K562 (cell line): ENCODE data around the gene TEAD4. TPM values are rescaled to one million over a fixed set of nuclear protein-coding genes. Genes with fewer than 3 reads are reported as not detected.
"Not testable (repeated sequence)": the region's sequence is repeated elsewhere in the genome, so short reads cannot be mapped to it uniquely, and the experiment has no call there.

Experiments
- ATAC-seq: fragments of 200-7000 bp; cut with Tn5 transposase; 3 replicates; pipeline ENCODE4 v1.9.1; 2020; ENCODE audit warnings: moderate library complexity
- BruUV-seq: library from RNA; stranded (reverse); fragments of 400-500 nt; replicated peaks from 2 replicates; lab custom pipeline; 2021; lab: Mats Ljungman, UMichigan
- CTCF ChIA-PET: fragments of 300-600 bp; formaldehyde crosslinking; extraction: SDS; loops from one replicate; lab custom pipeline; 2021; ENCODE audit warnings: low intra/inter-chr PET ratio; lab: Yijun Ruan, JAX
- POLR2A ChIA-PET: fragments of 300-600, 350-650 bp; sonication (Branson Sonifier 250); formaldehyde crosslinking; extraction: SDS; loops from one replicate; lab custom pipeline; 2021; ENCODE audit warnings: antibody characterized with exemption, inconsistent platforms; lab: Yijun Ruan, JAX
- DNase-seq, 4 experiments: peaks; one replicate each; pipeline versions ENCODE4 v3.0.0 to v3.0.0-alpha.2; 2011 to 2018; ENCODE audit warnings: low spot score in 3 of 4, mixed read lengths in 3 of 4; ENCODE audit errors: extremely low read depth in 1 of 4
- FAIRE-seq: peaks from 2 replicates; lab custom pipeline; 2011; peaks lifted over from hg19 to GRCh38; lab: Jason Lieb, UNC
- H2AFZ ChIP-seq: 2 replicates; pipeline ENCODE4 v1.6.0; 2011; ENCODE audit warnings: low read depth, low read length, control low read depth, inconsistent platforms
- H3K27ac ChIP-seq: fragments of 200-600 bp; 3 replicates; pipeline ENCODE4 v1.8.0; 2011; ENCODE audit warnings: low read depth, mild to moderate bottlenecking, control low read depth, inconsistent platforms, low read length, moderate library complexity, mixed read lengths; ENCODE audit errors: extremely low read depth
- H3K27me3 ChIP-seq, 2 experiments: fragments of 300-600 bp in 1 of 2; 2 replicates in 1 of 2; 3 replicates in 1 of 2; pipeline versions ENCODE4 v1.6.0 to v1.8.0; 2011; ENCODE audit warnings: inconsistent platforms in 2 of 2, low read length in 2 of 2, mild to moderate bottlenecking in 1 of 2, mixed read lengths in 1 of 2, moderate library complexity in 1 of 2; ENCODE audit not compliant: control insufficient read depth in 2 of 2, insufficient read depth in 2 of 2
- H3K36me3 ChIP-seq: fragments of 300-600 bp; 3 replicates; pipeline ENCODE4 v1.8.0; 2011; ENCODE audit warnings: mild to moderate bottlenecking, low read length, inconsistent platforms; ENCODE audit not compliant: control insufficient read depth, insufficient read depth
- H3K4me1 ChIP-seq, 2 experiments: fragments of 200-600 bp in 1 of 2; replicated peaks in 1 of 2; 2 replicates in 1 of 2; 3 replicates in 1 of 2; pipeline versions ENCODE4 v1.5.1 to v1.8.0; 2011; ENCODE audit warnings: inconsistent platforms in 2 of 2, low read length in 2 of 2, mild to moderate bottlenecking in 1 of 2, mixed read lengths in 1 of 2, moderate library complexity in 1 of 2; ENCODE audit not compliant: control insufficient read depth in 2 of 2, insufficient read depth in 2 of 2
- H3K4me2 ChIP-seq: 2 replicates; pipeline ENCODE4 v1.6.1; 2011; ENCODE audit warnings: low read length, control low read depth, inconsistent platforms, mixed read lengths; ENCODE audit not compliant: insufficient read depth
- H3K4me3 ChIP-seq: fragments of 200-600 bp; sonication (generic), shearing (Covaris generic); 2 replicates; pipeline ENCODE4 v1.5.1; 2016; ENCODE audit warnings: control low read depth, inconsistent platforms
- H3K79me2 ChIP-seq: fragments of 200-600 bp; 3 replicates; pipeline ENCODE4 v1.8.0; 2011; ENCODE audit warnings: low read length, inconsistent platforms; ENCODE audit not compliant: control insufficient read depth, insufficient read depth
- H3K9ac ChIP-seq, 2 experiments: 2 replicates each; pipeline versions ENCODE4 v1.6.0 to v1.6.1; 2011; ENCODE audit warnings: low read depth in 2 of 2, low read length in 2 of 2, control low read depth in 1 of 2, inconsistent platforms in 1 of 2, mild to moderate bottlenecking in 1 of 2, mixed read lengths in 1 of 2; ENCODE audit not compliant: insufficient read depth in 1 of 2
- H3K9me1 ChIP-seq: one replicate; pipeline ENCODE4 v1.6.0; 2011; ENCODE audit warnings: inconsistent platforms, mild to moderate bottlenecking, low read length, moderate library complexity; ENCODE audit not compliant: control insufficient read depth, insufficient read depth
- H3K9me3 ChIP-seq: replicated peaks from 2 replicates; pipeline ENCODE4 v1.5.1; 2011; ENCODE audit warnings: low read depth, low read length, inconsistent platforms; ENCODE audit not compliant: control insufficient read depth, insufficient read depth
- H4K20me1 ChIP-seq: replicated peaks from 2 replicates; pipeline ENCODE4 v1.6.1; 2011; ENCODE audit warnings: low read length, inconsistent platforms, mixed read lengths; ENCODE audit not compliant: control insufficient read depth, insufficient read depth
- ARHGAP35 ChIP-seq: fragments of 450-650 bp; IDR thresholded peaks from 2 replicates; pipeline ENCODE4 v1.6.1; 2018; ENCODE audit not compliant: partially characterized antibody
- BRCA1 ChIP-seq, 2 experiments: fragments of 450-650 bp in 1 of 2; sonication (generic) in 1 of 2; formaldehyde crosslinking in 1 of 2; IDR thresholded peaks; 2 replicates each; pipeline versions ENCODE4 v1.5.0 to v1.6.1; 2017 to 2020; ENCODE audit warnings: mild to moderate bottlenecking in 1 of 2, missing genetic modification reagents in 1 of 2
- CTBP1 ChIP-seq: fragments of 450-650 bp; IDR thresholded peaks from 2 replicates; pipeline ENCODE4 v1.6.1; 2016; ENCODE audit warnings: borderline replicate concordance
- ELF1 ChIP-seq: fragments of 200-800 bp; sonication (Bioruptor generic); IDR thresholded peaks from 2 replicates; pipeline ENCODE4 v1.6.1; 2016; ENCODE audit warnings: missing genetic modification characterization, missing compliant biosample characterization
- HNRNPL ChIP-seq: fragments of 200-400 bp; formaldehyde crosslinking; IDR thresholded peaks from 2 replicates; pipeline ENCODE4 v1.6.1; 2017; ENCODE audit warnings: low read depth, mild to moderate bottlenecking, low read length
- KLF1 ChIP-seq: fragments of 450-650 bp; IDR thresholded peaks from 2 replicates; pipeline ENCODE4 v1.6.1; 2016; ENCODE audit warnings: missing genetic modification characterization, missing compliant biosample characterization
- RBM25 ChIP-seq: fragments of 200-400 bp; formaldehyde crosslinking; IDR thresholded peaks from 2 replicates; pipeline ENCODE4 v1.6.1; 2018; ENCODE audit warnings: low read length, low read depth, moderate library complexity; ENCODE audit not compliant: severe bottlenecking
- SMC3 ChIP-seq: conservative IDR thresholded peaks from 2 replicates; pipeline ENCODE4 v1.6.1; 2011; ENCODE audit warnings: low read depth, low read length, improper control_type of control experiment; ENCODE audit not compliant: insufficient read depth
- SRF ChIP-seq, 2 experiments: fragments of 250-450, 450-650 bp in 1 of 2; sonication (Bioruptor Pico) in 1 of 2; sonication (generic) in 1 of 2; formaldehyde crosslinking; IDR thresholded peaks; 2 replicates each; pipeline versions ENCODE4 v1.5.0 to v1.5.1; 2020 to 2022; ENCODE audit warnings: mild to moderate bottlenecking in 1 of 2, missing genetic modification reagents in 1 of 2
- TEAD2 ChIP-seq: fragments of 450-650 bp; IDR thresholded peaks from 2 replicates; pipeline ENCODE4 v1.6.1; 2016; ENCODE audit warnings: missing genetic modification characterization, control low read depth, missing compliant biosample characterization
- TFAM ChIP-seq: fragments of 250-450 bp; sonication (Bioruptor Pico); conservative IDR thresholded peaks from 2 replicates; pipeline ENCODE4 v1.5.0; 2021; ENCODE audit warnings: mild to moderate bottlenecking, moderate library complexity
- ZC3H8 ChIP-seq: fragments of 450-650 bp; IDR thresholded peaks from 2 replicates; pipeline ENCODE4 v1.6.1; 2017
- ZFP36 ChIP-seq: fragments of 150-350 bp; IDR thresholded peaks from 2 replicates; pipeline ENCODE4 v1.6.1; 2018; ENCODE audit warnings: low read length, low read depth; ENCODE audit not compliant: partially characterized antibody
- ZNF436 ChIP-seq: fragments of 250-450, 450-650 bp; sonication (Bioruptor Pico); formaldehyde crosslinking; IDR thresholded peaks from 2 replicates; pipeline ENCODE4 v1.7.0; 2020; ENCODE audit warnings: mild to moderate bottlenecking
- ZNF707 ChIP-seq: fragments of 250-450 bp; sonication (Bioruptor Pico); conservative IDR thresholded peaks from 2 replicates; pipeline ENCODE4 v1.8.0; 2022; ENCODE audit warnings: inconsistent platforms, mild to moderate bottlenecking, moderate library complexity
- WGBS: fragments of 100-300 bp; shearing (Covaris generic); methylation state at CpG from one replicate; pipeline ENCODE4 v1.1.6; 2016; ENCODE audit warnings: low coverage, mixed read lengths; ENCODE audit not compliant: insufficient coverage; ENCODE audit errors: missing lambda C conversion rate; 5-methylcytosine and 5-hydroxymethylcytosine counted together
- in situ Hi-C: fragments of 300-500 bp; cut with MboI; formaldehyde crosslinking; loops from 4 replicates; pipeline ENCODE4 v1.15.0; 2018; ENCODE audit warnings: inconsistent platforms, mixed read lengths
- intact Hi-C: fragments of 100-400 bp; cut with micrococcal nuclease; formaldehyde crosslinking; loops from 2 replicates; pipeline ENCODE4 v1.14.2; 2022
- polyA plus RNA-seq, 8 experiments: library from polyadenylated mRNA; depleted of rRNA in 4 of 8; stranded (reverse) in 5 of 8; unstranded in 3 of 8; fragments of >200 nt; fragmentation: Nextera tagmentation in 2 of 8; fragmentation: Illumina TruSeq in 1 of 8; extraction: Ambion mirVana in 2 of 8; extraction: Trizol in 1 of 8; gene quantifications; 2 replicates each; pipeline versions ENCODE4 v1.2.1 to v1.2.3, GENCODE V29; 2011 to 2014; ENCODE audit warnings: inconsistent platforms in 1 of 8, missing spikeins in 1 of 8
- total RNA-seq, 7 experiments: library from RNA; depleted of rRNA in 6 of 7; stranded (reverse); fragments of >200 nt in 6 of 7; fragmentation: Illumina TruSeq in 2 of 7; extraction: Trizol in 2 of 7; gene quantifications; 2 replicates each; pipeline versions ENCODE4 v1.2.1 to v1.2.3, GENCODE V29; 2011 to 2021; ENCODE audit warnings: low replicate concordance in 1 of 7
- TF ChIP-seq, protein P1 (sequence below): fragments of 250-450 bp; sonication (Bioruptor Pico); IDR thresholded peaks from 2 replicates; pipeline ENCODE4 v1.8.0; 2022; ENCODE audit warnings: moderate library complexity, mild to moderate bottlenecking, inconsistent platforms

The TEAD4 gene
- total and polyA plus RNA-seq, 9 of the 15 experiments (the other 6 are each of a cell fraction or from before 2014, with no cell fraction given): 0.82 to 40.0 (median 17.0) TPM

DNA sequence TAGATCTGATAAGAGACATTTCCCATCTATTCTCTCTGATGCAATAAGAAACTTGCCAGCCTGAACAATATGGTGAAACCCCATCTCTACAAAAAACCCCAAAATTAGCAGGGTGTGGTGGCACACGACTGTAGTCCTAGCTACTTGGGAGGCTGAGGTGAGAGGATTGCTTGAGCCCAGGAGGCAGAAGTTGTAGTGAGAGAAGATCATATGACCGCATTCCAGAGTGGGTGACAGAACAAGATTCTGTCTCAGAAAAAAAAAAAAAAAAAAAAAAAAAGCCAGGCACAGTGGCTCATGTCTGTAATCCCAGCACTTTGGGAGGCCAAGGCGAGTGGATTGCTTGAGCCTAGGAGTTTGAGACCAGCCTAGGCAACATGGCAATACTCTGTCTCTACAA, 106.6 kb downstream of the TEAD4 start:
- CTCF ChIA-PET, H3K27ac ChIP-seq, FAIRE-seq, H3K36me3 ChIP-seq, intact Hi-C loops, H2AFZ ChIP-seq, POLR2A ChIA-PET, H3K9ac ChIP-seq, DNase-seq, in situ Hi-C loops, H3K4me1 ChIP-seq, H4K20me1 ChIP-seq, H3K4me2 ChIP-seq, H3K4me3 ChIP-seq, H3K79me2 ChIP-seq, BruUV-seq, H3K9me3 ChIP-seq, H3K9me1 ChIP-seq, ATAC-seq: not testable (repeated sequence)
- WGBS: 0% methylated on average over 2 of the region's 3 CpGs
- peaks cover 2 to 14% of the 10 kb centered on the region in 2 experiments; a peak in 3 of 5 replicates for H3K27me3 ChIP-seq

DNA sequence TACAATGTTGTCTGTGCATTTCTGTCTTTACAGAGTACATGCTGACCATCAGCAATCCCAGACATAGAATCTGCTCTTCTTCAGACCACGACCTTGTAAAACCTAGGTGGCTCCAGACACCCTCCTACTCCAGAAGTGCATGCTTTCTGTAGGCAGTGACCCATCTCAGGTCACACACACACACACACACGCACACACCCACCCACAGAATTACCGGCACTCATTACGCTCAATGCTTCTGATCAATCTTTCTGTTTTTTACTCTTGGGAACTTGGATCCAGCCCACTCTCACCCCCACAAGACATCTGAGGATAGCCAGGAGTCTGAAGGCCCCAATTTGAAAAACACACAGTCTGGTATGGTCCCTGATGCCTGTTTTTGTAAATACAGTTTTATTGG, 110.5 kb downstream of the TEAD4 start:
- intact Hi-C loops (loop anchor here (10.0 kb wide), 1 partner anchor 205 kb away; no protein-coding TSS in a partner anchor), in situ Hi-C loops (no loop called here)
- Histone ChIP-seq H3K9ac (no peak overlapping the region), H2AFZ (no peak overlapping the region), H3K9me3 (no peaks in the 10 kb centered on the region), H3K27me3 (peaks cover 4 to 5% of the 10 kb centered on the region in 2 experiments; a peak in 4 of 5 replicates), H3K36me3 (no peaks in the 10 kb centered on the region), H4K20me1 (no peaks in the 10 kb centered on the region; the same call in 1 of the 2 replicates), H3K4me2 (no peak overlapping the region), H3K27ac (no peak overlapping the region), H3K4me3 (no peak overlapping the region), H3K4me1 (peaks cover 2 to 4% of the 10 kb centered on the region in 2 experiments; a peak in 2 of 5 replicates), H3K9me1 (no peaks in the 10 kb centered on the region), H3K79me2 (no peaks in the 10 kb centered on the region)
- CTCF ChIA-PET: no interaction called here
- no peak for DNase-seq
- BruUV-seq: no TSS peak
- POLR2A ChIA-PET: no interaction called here
- 0% methylated on average over 3 of the region's 4 CpGs for WGBS
- no peak for ATAC-seq
- no peak for FAIRE-seq
- no peak for TF ChIP-seq ARHGAP35
- no peak for TF ChIP-seq ZC3H8
- no peak for TF ChIP-seq ZFP36
- TF ChIP-seq ZNF707 (CRISPR knock-in tag): no peak
- no peak for TF ChIP-seq BRCA1 (IDR thresholded peaks at IDR 0.05)
- no peak for TF ChIP-seq BRCA1 (CRISPR knock-in tag; IDR thresholded peaks at IDR 0.05)
- TF ChIP-seq, protein P1, sequence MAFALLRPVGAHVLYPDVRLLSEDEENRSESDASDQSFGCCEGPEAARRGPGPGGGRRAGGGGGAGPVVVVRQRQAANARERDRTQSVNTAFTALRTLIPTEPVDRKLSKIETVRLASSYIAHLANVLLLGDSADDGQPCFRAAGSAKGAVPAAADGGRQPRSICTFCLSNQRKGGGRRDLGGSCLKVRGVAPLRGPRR (CRISPR knock-in tag): no peak
- no peak for TF ChIP-seq KLF1 (tag)
- TF ChIP-seq CTBP1: no peak
- no peak for TF ChIP-seq HNRNPL
- no peak for TF ChIP-seq RBM25
- TF ChIP-seq ELF1 (tag): no peak
- no peak for TF ChIP-seq TFAM
- TF ChIP-seq ZNF436 (CRISPR knock-in tag): no peak
- no peak for TF ChIP-seq SMC3
- TF ChIP-seq TEAD2 (tag): no peak
- no peak for TF ChIP-seq SRF (CRISPR knock-in tag; IDR thresholded peaks at IDR 0.05)
